ENCODE results near the gene WDR90. TPM values are rescaled to one million over a fixed set of nuclear protein-coding genes. Genes with fewer than 3 reads are reported as not detected.

The WDR90 gene
- total RNA-seq, 2 donors from 2014 or later = 3.0 to 5.7 TPM

- no peaks in the 10 kb centered on the region for H3K36me3 ChIP-seq
- H3K4me3 ChIP-seq = no peak overlapping the region
- no peak overlapping the region for H3K27ac ChIP-seq
- H3K27me3 ChIP-seq = no peaks in the 10 kb centered on the region
- no peak for TF ChIP-seq CTCF (IDR thresholded peaks at IDR 0.05)
- H3K4me1 ChIP-seq = peaks cover 0 to 15% of the 10 kb centered on the region in 2 donors
- no peaks in the 10 kb centered on the region for H3K9me3 ChIP-seq
- no peak for DNase-seq (ENCODE audit: low spot score)
These were observed 12.9 kb downstream of the WDR90 start for GRCh38 chr16:662095-662494.

GRCh38 chr16:662597-662996 lies 13.4 kb downstream of the WDR90 start:
- Histone ChIP-seq H3K27ac (no peak overlapping the region), H3K4me3 (no peak overlapping the region), H3K9me3 (no peaks in the 10 kb centered on the region), H3K4me1 (peaks cover 0 to 20% of the 10 kb centered on the region in 2 donors), H3K36me3 (no peaks in the 10 kb centered on the region), H3K27me3 (no peaks in the 10 kb centered on the region)
- DNase-seq (ENCODE audit: low spot score) = no peak
- TF ChIP-seq CTCF (IDR thresholded peaks at IDR 0.05) = no peak

GRCh38 chr16:666572-666971 lies 17.4 kb downstream of the WDR90 start:
- TF ChIP-seq CTCF (IDR thresholded peaks at IDR 0.05) = no peak
- no peak overlapping the region for H3K27ac ChIP-seq

GRCh38 chr16:667113-667779 lies 18.1 kb downstream of the WDR90 start:
- H3K36me3 ChIP-seq = peaks cover 30% of the 10 kb centered on the region
- no peak for TF ChIP-seq CTCF (IDR thresholded peaks at IDR 0.05)
- H3K27me3 ChIP-seq = no peaks in the 10 kb centered on the region
- H3K27ac ChIP-seq = peak overlapping the region; percentile 90 to 92
- no peak for DNase-seq (ENCODE audit: low spot score)
- peak overlapping the region in 1 of 2 donors; percentile 100 for H3K4me3 ChIP-seq
- no peaks in the 10 kb centered on the region for H3K9me3 ChIP-seq
- peaks cover 0 to 23% of the 10 kb centered on the region in 2 donors for H3K4me1 ChIP-seq

More at GRCh38 chr16:666572-666971, 17.4 kb downstream of the WDR90 start:
- Histone ChIP-seq H3K36me3 (peaks cover 23% of the 10 kb centered on the region), H3K4me1 (peaks cover 0 to 24% of the 10 kb centered on the region in 2 donors), H3K9me3 (no peaks in the 10 kb centered on the region), H3K4me3 (no peak overlapping the region), H3K27me3 (no peaks in the 10 kb centered on the region)
- no peak for DNase-seq (ENCODE audit: low spot score)

GRCh38 chr16:667780-668518 lies 18.8 kb downstream of the WDR90 start, which contains the start of gene RHOT2:
RHOT2 (plus strand) TSS chr16:668132; CDS start chr16:668200, 68 bp downstream.
- H3K27ac ChIP-seq = peak within 1 kb of the TSS; percentile 90 to 92
- peaks cover 37% of the 10 kb centered on the region for H3K36me3 ChIP-seq
- no peaks in the 10 kb centered on the region for H3K27me3 ChIP-seq
- peak within 1 kb of the TSS; percentile 99 to 100 for H3K4me3 ChIP-seq
- DNase-seq (ENCODE audit: low spot score) = peak; percentile 91
- peaks cover 0 to 23% of the 10 kb centered on the region in 2 donors for H3K4me1 ChIP-seq
- H3K9me3 ChIP-seq = no peaks in the 10 kb centered on the region
- peak; percentile 96 to 97 for TF ChIP-seq CTCF (IDR thresholded peaks at IDR 0.05)

All from right atrium auricular region (tissue), 2 donors.